GM18526 (cell line): ENCODE results near the gene ABHD16A.

ENCODE experiments used
- POLR2A ChIP-seq: IDR thresholded peaks from 3 replicates; pipeline ENCODE4 v1.6.1; 2011; ENCODE audit not compliant: insufficient read length; ENCODE audit errors: extremely low read depth

Gene ABHD16A

DNA sequence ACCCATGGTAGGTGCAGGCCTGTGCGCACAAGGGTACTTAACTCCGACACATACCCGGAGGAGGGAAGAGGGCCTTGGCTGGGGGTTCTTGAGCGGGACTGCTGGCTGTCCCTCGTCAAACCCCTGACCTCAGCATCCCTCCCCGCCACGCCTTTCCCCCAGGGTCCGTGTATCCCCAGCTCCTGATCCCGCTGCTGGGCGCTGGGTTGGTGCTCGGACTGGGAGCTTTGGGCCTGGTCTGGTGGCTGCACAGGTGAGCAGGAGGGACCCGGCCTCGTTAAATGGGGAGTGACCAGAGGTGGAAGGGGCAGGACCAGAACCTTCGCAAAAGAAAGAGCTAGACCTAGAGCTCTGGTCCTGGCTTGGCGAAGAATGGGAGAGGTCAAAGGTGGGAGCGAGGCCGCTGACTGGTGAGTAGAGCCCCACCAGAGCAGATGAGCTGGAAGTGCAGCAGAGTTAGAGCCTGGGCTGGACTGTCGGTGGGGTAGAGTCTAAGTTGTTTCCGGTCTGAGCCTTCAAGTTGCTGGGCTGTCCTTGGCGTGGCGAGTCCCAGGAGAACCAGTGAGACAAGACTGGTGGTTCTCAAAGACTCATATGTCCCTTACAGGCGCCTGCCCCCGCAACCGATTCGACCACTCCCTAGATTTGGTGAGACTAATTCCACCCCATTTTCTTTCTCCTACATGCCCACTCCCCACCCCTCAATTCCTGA, 21.0 kb upstream of the ABHD16A start:
- no peak for TF ChIP-seq POLR2A

DNA sequence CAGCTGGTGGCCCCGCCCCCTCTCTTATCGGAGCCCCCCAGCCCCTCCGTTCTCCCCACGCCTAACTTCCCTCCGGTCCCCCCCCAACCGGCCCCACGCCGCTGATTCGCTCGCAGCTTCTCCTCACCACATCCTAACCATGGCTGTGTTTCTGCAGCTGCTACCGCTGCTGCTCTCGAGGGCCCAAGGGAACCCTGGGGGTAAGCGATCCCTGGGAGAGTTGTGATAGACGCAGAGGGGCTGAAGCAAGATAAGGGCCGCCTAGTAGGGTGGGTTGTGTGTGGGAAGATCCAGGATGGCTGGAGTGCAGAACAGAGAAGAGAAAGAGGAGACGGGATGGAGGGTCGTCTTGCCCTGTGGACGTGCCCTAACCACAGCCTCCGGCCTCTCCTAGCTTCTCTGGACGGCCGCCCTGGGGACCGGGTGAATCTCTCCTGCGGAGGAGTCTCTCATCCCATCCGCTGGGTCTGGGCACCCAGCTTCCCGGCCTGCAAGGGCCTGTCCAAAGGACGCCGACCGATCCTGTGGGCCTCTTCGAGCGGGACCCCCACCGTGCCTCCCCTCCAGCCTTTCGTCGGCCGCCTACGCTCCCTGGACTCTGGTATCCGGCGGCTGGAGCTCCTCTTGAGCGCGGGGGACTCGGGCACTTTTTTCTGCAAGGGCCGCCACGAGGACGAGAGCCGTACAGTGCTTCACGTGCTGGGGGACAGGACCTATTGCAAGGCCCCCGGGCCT, 20.3 kb upstream of the ABHD16A start, which contains the start of gene MPIG6B:
Gene MPIG6B (plus strand): TSS at position 129 of the 735 bp plus-strand sequence. CDS start 11 bp downstream, at position 140.
- TF ChIP-seq POLR2A: no peak

DNA sequence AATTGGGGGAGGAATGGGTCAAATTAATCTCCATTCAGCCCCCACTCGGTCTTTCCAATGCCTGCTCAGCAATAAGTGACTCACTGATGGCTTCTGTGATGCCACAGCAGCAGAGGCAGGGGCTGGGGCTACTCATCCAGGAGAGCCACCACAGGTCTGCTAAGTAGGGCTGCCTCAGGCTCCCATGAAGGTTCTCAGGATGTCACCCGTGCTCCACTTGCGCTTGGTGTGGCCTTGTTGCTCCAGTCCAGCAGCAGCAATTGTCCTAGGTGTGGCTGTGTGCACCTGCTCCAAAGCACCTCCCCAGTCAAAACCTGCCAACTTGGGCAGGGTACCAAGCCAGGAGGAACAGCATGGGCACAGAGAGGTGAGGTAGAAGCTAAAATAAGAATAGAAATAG, 19.0 kb upstream of the ABHD16A start:
- TF ChIP-seq POLR2A: no peak

DNA sequence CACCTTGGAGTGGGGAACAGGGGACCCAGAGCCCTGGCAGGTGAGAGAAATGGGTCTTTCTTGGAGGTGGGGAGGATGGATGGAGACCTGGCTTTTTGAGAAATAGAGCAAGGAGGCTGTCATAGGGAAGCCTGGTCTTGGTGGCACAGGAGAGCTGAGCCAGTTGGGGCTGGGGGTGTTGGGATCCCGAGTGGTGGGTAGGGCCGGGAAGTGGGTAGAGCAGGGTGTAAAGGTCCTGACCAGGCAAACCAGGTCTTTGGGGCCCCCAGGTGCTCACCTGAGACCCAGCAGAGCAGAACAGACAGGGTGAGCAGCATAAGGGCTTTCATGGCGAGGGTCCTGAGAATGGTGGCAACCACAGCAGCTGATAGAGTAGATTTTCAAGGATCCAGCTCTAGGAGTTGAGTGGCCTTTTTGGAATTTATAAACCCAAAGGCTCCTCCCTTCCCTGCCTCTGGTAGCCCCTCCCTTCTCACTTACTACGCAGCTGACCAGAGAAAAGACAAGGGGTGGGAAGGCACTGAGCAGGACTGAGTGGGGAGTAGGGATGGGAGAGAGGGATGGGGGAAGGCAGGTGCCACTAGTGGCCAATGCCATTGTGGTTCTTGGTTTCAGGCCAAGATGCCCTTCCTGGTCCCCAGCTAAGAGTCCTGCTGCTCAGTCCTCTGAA, 18.4 kb upstream of the ABHD16A start, which contains the start of gene LY6G6C:
Gene LY6G6C (minus strand): TSS at position 396 of the 670 bp plus-strand sequence. CDS start 67 bp downstream, at position 329.
- no peak for TF ChIP-seq POLR2A

DNA sequence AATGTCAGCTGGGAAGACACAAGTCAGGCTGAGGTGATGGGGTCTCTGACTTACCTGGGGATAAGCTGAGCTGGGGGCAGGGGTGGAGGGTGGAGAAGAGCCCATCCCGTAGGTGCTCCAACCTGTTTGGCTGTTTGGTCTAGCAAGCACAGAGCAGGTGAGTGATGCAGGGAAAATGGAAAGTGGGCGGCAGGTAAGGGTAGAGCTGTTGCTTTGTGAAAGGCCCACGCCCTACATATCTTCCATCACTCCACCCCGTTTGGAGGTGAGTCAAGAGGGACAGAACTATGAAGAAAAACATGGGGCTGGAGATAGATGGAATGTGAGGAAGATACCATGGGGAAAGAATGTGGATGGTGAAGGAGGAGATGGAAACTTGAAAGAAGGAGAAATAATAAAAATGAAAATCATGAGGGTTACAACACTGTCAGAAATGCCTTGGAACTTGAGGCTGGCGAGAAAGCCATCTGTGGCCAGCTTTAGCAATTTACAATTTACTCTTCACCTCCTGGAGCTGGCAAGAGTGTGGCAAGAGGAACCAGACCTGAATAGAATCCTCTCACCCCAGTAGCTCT, 17.2 kb upstream of the ABHD16A start:
- TF ChIP-seq POLR2A: no peak

DNA sequence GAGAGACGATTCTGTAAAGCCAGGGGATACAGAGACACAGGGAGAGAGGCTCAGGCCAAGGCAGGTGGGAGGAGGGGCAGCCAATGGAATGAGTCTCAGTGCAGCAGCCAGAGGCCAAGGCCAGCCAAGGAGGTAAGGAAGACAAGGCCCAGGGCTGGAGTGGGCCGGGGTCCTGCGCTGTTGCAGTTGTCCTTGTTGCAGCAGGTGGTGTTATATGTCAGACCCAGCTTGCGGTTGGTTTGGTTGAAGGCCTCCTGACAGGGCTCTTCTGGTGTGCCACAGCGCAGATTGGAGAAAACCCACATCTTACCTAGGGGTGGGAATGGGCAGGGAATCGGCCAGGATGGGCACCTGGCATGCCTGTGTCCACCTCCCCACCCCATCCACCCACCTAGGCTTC, 15.9 kb upstream of the ABHD16A start:
- TF ChIP-seq POLR2A: no peak

DNA sequence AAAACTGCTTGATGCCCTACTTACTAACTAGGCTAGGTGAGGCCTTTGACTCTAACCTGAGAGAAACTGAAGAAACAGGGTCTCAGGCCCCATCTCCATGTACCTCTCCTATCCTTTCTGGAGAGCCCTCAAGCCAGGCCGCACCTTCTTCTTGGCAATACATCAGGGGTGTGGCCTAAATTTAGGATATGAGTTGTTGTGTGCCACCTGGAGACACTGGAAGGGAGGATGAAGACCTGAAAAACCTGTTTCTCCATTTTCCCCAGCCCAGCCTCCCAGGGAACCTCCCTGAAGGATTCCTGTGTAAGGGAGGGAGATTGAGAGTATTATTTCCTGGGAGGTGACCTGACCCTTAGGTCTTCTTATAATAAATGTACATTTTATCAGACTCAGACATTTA, 15.1 kb upstream of the ABHD16A start:
- TF ChIP-seq POLR2A: no peak

DNA sequence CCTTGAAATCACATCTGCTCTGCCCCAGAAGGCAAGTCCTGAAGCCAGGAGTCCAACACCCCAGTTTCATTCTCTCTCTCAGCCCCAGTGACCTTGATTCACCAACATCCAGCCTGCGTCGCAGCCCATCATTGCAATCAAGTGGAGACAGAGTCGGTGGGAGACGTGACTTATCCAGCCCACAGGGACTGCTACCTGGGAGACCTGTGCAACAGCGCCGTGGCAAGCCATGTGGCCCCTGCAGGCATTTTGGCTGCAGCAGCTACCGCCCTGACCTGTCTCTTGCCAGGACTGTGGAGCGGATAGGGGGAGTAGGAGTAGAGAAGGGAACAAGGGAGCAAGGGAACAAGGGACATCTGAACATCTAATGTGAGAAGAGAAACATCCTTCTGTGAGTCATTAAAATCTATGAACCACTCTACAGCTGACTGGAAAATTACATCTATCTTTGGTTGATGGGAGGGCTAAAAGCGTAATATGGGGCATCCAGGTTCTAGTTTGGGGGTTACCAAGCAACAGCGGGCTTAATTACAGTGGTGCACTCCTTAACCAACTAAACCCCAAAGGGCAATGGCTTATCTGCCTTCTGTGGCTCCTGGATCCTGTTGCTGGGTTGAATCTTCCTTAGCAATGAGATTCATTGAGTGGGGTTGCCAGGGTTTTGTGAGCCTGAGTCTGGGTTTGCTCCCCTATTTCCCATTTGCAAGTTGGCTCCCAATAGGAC, 14.5 kb upstream of the ABHD16A start:
- TF ChIP-seq POLR2A: no peak

DNA sequence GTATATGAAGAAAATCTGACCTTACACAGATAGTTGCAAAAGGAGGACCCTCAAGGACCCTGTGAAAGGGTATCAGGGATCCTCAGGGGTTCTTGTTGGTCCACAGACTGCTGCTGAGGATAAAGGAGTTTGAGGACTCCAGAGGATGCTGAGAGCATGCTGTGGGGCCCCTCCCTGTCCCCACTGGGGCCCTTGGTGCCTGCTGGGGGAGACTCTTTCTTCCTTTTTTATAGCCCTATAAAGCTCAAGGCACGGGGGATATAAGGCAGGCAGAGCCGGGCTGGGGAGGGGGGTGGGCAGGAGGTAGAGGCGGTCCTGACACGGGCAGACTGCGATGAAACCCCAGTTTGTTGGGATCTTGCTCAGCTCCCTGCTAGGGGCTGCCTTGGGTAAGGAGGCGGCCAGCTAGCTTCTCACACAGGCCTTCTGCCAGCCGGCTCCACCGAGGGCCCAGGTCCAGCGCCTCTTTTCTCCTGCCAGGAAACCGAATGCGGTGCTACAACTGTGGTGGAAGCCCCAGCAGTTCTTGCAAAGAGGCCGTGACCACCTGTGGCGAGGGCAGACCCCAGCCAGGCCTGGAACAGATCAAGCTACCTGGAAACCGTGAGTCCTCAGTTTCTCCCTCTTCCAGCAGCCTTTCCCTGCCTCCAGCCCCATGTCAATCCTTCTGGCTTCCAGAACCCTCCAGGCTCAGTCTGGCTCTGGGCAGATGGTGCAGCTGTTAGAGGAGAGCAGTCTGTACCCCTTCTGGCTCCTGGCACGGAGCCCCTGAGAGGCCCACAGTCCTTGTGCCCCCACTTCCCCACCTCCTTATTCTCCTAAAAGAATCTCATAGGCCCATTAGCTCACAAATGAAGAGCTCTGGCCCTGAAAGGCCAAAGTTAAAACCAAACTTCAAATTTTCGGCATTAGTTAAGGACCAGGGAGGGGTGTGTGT, 12.2 kb upstream of the ABHD16A start, which contains the start of gene LY6G6D:
Gene LY6G6D (plus strand): TSS at position 327 of the 937 bp plus-strand sequence. CDS start 8 bp downstream, at position 335.
- no peak for TF ChIP-seq POLR2A

DNA sequence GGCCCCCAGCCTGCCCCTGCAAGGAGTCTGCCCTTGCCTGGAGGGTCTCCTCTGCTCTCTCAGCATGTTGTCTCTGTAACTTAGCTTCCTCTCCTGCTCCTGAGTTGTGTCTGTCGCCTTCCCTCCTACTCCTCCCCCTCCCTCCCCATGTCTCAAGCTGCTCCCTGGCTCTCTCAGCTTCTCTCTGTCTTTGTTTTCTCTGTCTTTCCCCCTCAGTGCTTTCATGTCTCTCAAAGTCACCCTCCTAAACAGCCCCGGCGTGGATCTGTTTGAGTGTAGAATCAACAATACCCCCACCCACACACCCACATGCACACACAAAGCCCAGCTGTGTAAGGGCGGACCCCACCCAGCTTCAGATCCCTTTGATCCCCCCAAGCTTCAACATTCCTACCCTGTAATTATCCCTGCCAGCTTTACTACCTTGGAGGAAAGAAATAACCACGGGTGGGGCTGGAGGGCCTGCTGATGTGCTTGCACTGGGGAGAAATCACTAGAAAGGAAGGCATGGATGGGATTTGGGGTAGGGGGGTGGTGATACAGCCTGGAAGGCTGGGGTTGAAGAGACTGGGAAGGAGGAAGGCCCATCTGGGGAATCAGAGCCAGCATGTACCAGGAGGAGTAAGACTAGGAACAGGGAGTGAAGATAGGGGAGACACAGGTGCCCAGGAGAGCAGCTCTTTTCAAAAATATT, 11.0 kb upstream of the ABHD16A start:
- no peak for TF ChIP-seq POLR2A

DNA sequence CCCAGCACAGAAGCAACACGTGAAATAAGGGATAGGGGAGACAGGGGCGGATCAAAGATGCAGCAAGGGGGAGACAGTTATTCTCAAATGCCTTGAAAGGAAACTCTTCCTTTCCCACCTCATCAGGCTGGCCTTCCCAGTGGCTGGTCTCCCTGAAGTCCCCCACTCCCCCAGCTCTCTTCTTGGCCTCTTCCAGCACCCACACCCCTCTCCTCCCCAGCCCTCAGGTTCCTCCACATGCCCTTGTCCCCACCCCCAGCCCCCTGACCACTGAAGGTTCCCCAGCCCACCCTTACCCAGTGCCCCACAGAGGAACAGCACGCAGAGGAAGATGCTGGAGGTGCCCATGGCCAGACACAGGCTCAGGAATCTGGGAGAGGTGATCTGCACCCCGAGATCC, 10.3 kb upstream of the ABHD16A start:
- TF ChIP-seq POLR2A: no peak

DNA sequence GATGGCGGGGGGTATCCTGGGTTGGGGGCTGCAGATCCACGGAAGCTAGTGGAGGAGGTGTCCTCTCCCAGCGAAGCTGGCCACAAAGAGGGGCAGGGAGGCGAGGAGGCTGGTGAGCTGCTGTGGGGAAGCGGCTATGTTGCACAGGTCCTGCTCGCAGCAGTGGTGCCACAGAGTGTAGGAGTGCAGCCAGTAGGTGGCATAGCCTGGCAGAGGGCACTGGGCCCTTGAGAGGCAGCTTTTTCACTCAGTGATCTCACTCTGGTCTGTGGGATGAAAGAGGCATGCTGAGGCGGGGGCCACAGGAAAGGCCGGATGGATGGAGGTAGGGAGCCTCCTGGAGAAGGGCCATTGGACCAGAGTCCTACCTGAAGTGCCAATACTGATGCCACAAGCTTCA, 9.2 kb upstream of the ABHD16A start:
- no peak for TF ChIP-seq POLR2A

DNA sequence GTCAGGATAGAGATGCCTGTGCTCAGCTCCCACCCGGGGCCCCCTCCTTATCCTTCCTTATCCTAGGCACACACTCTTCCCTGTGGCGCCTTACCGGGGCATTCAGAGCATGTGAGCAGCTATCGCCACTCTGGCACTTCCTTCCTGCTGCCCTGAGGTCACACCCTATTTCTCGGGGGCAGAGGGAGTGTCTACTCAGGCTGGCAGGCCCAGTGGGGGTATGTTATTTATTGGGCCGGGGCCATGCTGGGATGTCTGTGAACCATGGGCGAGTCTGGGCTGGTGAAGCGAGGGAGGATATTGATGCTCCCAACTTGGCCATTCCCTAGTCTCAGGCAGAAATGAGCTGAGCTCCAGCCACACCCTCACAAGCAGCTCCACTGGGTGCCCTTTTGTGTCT, 8.1 kb upstream of the ABHD16A start:
- TF ChIP-seq POLR2A: no peak
